K562 (cell line): ENCODE data around the gene STIM1. TPM values are rescaled to one million over a fixed set of nuclear protein-coding genes. Genes with fewer than 3 reads are reported as not detected.

Source experiments
- BCL6 ChIP-seq: fragments of 250-450 bp; sonication (Bioruptor Pico); IDR thresholded peaks from 2 replicates; pipeline ENCODE4 v1.4.0; 2020
- FOXP1 ChIP-seq: sonication (generic); formaldehyde crosslinking; IDR thresholded peaks from 2 replicates; pipeline ENCODE4 v1.8.0; 2022; ENCODE audit warnings: mild to moderate bottlenecking, missing genetic modification reagents
- GTF2F1 ChIP-seq: IDR thresholded peaks from 2 replicates; pipeline ENCODE4 v1.6.1; 2011; ENCODE audit warnings: low read depth, low read length, improper control_type of control experiment
- KAT8 ChIP-seq: fragments of 450-650 bp; IDR thresholded peaks from 2 replicates; pipeline ENCODE4 v1.6.1; 2016; ENCODE audit warnings: low read depth, mild to moderate bottlenecking
- MIER1 ChIP-seq: fragments of 450-650 bp; IDR thresholded peaks from 2 replicates; pipeline ENCODE4 v1.6.1; 2016; ENCODE audit warnings: antibody characterized with exemption, mild to moderate bottlenecking, low read depth
- POLR2B ChIP-seq: fragments of 450-650 bp; IDR thresholded peaks from 2 replicates; pipeline ENCODE4 v1.6.1; 2018; ENCODE audit warnings: low read depth; ENCODE audit not compliant: partially characterized antibody
- PRMT5 ChIP-seq: sonication (generic); formaldehyde crosslinking; IDR thresholded peaks from 2 replicates; pipeline ENCODE4 v1.5.0; 2020; ENCODE audit warnings: missing genetic modification reagents
- THRAP3 ChIP-seq: fragments of 450-650 bp; IDR thresholded peaks from 2 replicates; pipeline ENCODE4 v1.6.1; 2016; ENCODE audit warnings: mild to moderate bottlenecking, inconsistent platforms, borderline replicate concordance
- ZBTB1 ChIP-seq: sonication (generic); formaldehyde crosslinking; IDR thresholded peaks from 2 replicates; pipeline ENCODE4 v1.8.1; 2023; ENCODE audit warnings: missing genetic modification reagents, low read depth, mild to moderate bottlenecking, borderline replicate concordance
- polyA plus RNA-seq, 8 experiments: library from polyadenylated mRNA; depleted of rRNA in 4 of 8; stranded (reverse) in 5 of 8; unstranded in 3 of 8; fragments of >200 nt; fragmentation: Nextera tagmentation in 2 of 8; fragmentation: Illumina TruSeq in 1 of 8; extraction: Ambion mirVana in 2 of 8; extraction: Trizol in 1 of 8; gene quantifications; 2 replicates each; pipeline versions ENCODE4 v1.2.1 to v1.2.3, GENCODE V29; 2011 to 2014; ENCODE audit warnings: inconsistent platforms in 1 of 8, missing spikeins in 1 of 8
- total RNA-seq, 7 experiments: library from RNA; depleted of rRNA in 6 of 7; stranded (reverse); fragments of >200 nt in 6 of 7; fragmentation: Illumina TruSeq in 2 of 7; extraction: Trizol in 2 of 7; gene quantifications; 2 replicates each; pipeline versions ENCODE4 v1.2.1 to v1.2.3, GENCODE V29; 2011 to 2021; ENCODE audit warnings: low replicate concordance in 1 of 7
- TF ChIP-seq, protein P1 (sequence below), 2 experiments: fragments of 450-650 bp; IDR thresholded peaks; 2 replicates each; pipeline ENCODE4 v1.6.1; 2016; ENCODE audit warnings: mild to moderate bottlenecking in 2 of 2, borderline replicate concordance in 1 of 2, low read depth in 1 of 2, moderate library complexity in 1 of 2
- TF ChIP-seq, protein P2 (sequence below), 2 experiments: fragments of 450-650 bp in 1 of 2; sonication (generic) in 1 of 2; formaldehyde crosslinking in 1 of 2; IDR thresholded peaks in 1 of 2; conservative IDR thresholded peaks in 1 of 2; 2 replicates each; pipeline versions ENCODE4 v1.6.1 to v1.8.1; 2016 to 2023; ENCODE audit warnings: mild to moderate bottlenecking in 2 of 2, moderate library complexity in 2 of 2, inconsistent platforms in 1 of 2, missing genetic modification reagents in 1 of 2
- TF ChIP-seq, protein P3 (sequence below): sonication (generic); formaldehyde crosslinking; IDR thresholded peaks from 2 replicates; pipeline ENCODE4 v1.9.0; 2022; ENCODE audit warnings: mild to moderate bottlenecking, missing genetic modification reagents
- TF ChIP-seq, protein P4 (sequence below): sonication (generic); formaldehyde crosslinking; IDR thresholded peaks from 2 replicates; pipeline ENCODE4 v1.8.0; 2022; ENCODE audit warnings: mild to moderate bottlenecking, low read depth, missing genetic modification reagents
- TF ChIP-seq, protein P5 (sequence below): IDR thresholded peaks from 2 replicates; pipeline ENCODE4 v1.6.1; 2011; ENCODE audit warnings: borderline replicate concordance, low read depth, mild to moderate bottlenecking, moderate library complexity, low read length; ENCODE audit not compliant: insufficient read depth, poor library complexity, severe bottlenecking

Gene STIM1
- total and polyA plus RNA-seq, 9 of the 15 experiments (the other 6 are each of a cell fraction or from before 2014, with no cell fraction given): 7.7 to 50.5 (median 22.5) TPM

DNA sequence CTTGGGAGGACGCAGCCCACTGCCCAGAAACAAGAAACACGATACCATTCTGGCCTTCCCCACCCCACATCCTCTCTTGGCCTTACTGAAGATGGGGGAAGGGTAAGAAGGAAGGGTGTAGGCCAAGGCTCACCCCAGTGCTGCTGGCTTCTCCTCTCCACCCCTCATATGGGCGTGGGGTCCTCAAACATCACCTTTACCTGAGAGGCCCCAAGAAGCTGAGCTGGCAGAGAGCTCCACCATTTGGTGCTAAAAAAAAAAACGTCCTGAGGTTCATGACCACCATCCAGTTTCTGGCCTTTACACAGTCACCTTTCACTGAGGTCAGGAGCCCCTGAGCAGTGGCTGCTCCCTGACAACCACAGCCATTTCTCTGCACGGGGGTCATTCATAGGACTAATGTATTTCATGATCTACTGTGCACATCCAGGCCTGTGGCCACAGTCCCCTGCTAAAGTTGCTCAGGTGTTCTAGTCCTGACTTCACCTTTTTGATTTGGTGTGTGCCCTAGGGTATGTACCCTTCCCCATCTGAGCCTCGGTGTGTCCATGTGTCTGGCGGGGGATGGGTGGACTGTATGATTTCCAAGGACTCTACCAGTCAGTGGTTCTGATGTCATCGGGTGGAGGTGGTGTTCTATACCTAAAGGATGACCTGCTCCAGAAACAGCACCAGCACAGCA, 29.9 kb upstream of the STIM1 start (continued):
- TF ChIP-seq, protein P1, sequence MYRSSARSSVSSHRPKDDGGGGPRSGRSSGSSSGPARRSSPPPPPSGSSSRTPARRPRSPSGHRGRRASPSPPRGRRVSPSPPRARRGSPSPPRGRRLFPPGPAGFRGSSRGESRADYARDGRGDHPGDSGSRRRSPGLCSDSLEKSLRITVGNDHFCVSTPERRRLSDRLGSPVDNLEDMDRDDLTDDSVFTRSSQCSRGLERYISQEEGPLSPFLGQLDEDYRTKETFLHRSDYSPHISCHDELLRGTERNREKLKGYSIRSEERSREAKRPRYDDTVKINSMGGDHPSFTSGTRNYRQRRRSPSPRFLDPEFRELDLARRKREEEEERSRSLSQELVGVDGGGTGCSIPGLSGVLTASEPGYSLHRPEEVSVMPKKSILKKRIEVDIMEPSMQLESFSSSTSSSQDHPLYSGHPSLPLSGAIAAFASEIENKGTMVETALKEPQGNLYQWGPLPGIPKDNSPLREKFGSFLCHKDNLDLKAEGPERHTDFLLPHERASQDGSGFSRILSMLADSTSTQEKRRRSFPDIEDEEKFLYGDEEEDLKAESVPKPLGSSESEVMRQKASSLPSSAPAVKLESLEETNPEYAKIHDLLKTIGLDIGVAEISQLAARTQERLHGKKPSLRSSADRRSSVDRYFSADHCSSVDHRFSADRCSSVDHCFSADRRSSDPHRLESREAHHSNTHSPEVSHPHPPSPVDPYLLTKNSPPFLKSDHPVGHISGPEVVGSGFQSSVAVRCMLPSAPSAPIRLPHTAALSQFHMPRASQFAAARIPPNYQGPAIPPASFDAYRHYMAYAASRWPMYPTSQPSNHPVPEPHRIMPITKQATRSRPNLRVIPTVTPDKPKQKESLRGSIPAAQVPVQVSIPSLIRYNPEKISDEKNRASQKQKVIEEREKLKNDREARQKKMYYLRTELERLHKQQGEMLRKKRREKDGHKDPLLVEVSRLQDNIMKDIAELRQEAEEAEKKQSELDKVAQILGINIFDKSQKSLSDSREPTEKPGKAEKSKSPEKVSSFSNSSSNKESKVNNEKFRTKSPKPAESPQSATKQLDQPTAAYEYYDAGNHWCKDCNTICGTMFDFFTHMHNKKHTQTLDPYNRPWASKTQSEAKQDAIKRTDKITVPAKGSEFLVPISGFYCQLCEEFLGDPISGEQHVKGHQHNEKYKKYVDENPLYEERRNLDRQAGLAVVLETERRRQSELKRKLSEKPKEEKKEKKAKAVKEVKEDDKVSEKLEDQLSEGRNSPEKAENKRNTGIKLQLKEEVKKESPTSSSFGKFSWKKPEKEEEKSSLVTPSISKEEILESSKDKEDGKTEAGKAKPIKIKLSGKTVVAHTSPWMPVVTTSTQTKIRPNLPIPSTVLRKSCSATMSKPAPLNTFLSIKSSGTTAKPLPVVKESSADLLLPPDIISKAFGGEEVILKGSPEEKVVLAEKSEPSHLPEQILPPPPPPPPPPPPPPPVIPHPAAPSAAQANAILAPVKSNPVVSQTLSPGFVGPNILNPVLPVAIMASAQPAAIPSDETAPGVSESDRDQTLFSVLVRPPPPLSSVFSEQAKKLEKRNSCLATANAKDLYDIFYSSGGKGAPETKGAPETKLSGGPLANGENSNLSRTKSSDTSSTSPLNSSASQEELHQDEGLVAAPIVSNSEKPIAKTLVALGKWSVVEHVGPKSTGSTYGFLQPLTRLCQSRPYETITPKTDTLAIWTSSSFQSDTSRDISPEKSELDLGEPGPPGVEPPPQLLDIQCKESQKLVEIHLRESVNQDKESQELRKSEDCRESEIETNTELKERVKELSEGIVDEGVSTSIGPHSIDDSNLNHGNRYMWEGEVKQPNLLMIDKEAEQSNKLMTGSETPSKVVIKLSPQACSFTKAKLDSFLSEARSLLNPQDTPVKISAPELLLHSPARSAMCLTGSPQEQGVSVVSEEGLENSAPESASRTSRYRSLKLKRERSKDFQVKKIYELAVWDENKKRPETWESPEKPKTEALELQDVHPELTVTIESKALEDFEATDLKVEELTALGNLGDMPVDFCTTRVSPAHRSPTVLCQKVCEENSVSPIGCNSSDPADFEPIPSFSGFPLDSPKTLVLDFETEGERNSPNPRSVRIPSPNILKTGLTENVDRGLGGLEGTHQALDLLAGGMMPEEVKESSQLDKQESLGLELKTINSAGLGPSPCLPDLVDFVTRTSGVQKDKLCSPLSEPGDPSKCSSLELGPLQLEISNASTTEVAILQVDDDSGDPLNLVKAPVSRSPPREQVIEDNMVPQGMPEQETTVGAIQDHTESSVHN (IDR thresholded peaks at IDR 0.05; ENCODE audit: borderline replicate concordance in 1 of 2, low read depth in 1 of 2): no peak
- TF ChIP-seq GTF2F1: no peak
- no peak for TF ChIP-seq BCL6 (CRISPR knock-in tag)
- no peak for TF ChIP-seq PRMT5 (CRISPR knock-in tag)
- no peak for TF ChIP-seq ZBTB1 (CRISPR knock-in tag)
- TF ChIP-seq FOXP1 (CRISPR knock-in tag): no peak
- TF ChIP-seq, protein P2, sequence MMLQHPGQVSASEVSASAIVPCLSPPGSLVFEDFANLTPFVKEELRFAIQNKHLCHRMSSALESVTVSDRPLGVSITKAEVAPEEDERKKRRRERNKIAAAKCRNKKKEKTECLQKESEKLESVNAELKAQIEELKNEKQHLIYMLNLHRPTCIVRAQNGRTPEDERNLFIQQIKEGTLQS (IDR thresholded peaks at IDR 0.05): peak; percentile 55
- TF ChIP-seq, protein P2 (CRISPR knock-in tag; conservative IDR thresholded peaks at IDR 0.05): no peak
- TF ChIP-seq MIER1: no peak
- TF ChIP-seq THRAP3: no peak
- TF ChIP-seq, protein P3, sequence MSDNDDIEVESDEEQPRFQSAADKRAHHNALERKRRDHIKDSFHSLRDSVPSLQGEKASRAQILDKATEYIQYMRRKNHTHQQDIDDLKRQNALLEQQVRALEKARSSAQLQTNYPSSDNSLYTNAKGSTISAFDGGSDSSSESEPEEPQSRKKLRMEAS (CRISPR knock-in tag): 0 out of 2 replicates have a peak, but pooled peaks have one; percentile 12
- peak; percentile 16 for TF ChIP-seq POLR2B
- TF ChIP-seq, protein P4, sequence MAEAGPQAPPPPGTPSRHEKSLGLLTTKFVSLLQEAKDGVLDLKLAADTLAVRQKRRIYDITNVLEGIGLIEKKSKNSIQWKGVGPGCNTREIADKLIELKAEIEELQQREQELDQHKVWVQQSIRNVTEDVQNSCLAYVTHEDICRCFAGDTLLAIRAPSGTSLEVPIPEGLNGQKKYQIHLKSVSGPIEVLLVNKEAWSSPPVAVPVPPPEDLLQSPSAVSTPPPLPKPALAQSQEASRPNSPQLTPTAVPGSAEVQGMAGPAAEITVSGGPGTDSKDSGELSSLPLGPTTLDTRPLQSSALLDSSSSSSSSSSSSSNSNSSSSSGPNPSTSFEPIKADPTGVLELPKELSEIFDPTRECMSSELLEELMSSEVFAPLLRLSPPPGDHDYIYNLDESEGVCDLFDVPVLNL (CRISPR knock-in tag): no peak
- TF ChIP-seq, protein P5, sequence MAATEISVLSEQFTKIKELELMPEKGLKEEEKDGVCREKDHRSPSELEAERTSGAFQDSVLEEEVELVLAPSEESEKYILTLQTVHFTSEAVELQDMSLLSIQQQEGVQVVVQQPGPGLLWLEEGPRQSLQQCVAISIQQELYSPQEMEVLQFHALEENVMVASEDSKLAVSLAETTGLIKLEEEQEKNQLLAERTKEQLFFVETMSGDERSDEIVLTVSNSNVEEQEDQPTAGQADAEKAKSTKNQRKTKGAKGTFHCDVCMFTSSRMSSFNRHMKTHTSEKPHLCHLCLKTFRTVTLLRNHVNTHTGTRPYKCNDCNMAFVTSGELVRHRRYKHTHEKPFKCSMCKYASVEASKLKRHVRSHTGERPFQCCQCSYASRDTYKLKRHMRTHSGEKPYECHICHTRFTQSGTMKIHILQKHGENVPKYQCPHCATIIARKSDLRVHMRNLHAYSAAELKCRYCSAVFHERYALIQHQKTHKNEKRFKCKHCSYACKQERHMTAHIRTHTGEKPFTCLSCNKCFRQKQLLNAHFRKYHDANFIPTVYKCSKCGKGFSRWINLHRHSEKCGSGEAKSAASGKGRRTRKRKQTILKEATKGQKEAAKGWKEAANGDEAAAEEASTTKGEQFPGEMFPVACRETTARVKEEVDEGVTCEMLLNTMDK: no peak
- TF ChIP-seq KAT8: no peak
